Stomach smooth muscle (tissue), 2 donors: ENCODE data around the gene ROBO1.
"Not testable (repeated sequence)": the region's sequence is repeated elsewhere in the genome, so short reads cannot be mapped to it uniquely, and the experiment has no call there.

Source experiments
- H3K27ac ChIP-seq: one replicate; pipeline ENCODE4 v1.7.0; 2013; ENCODE audit warnings: mild to moderate bottlenecking, low read length, inconsistent platforms
- H3K27me3 ChIP-seq, 2 donors: one replicate each; pipeline ENCODE4 v1.7.0; 2013; ENCODE audit warnings: low read length in 2 of 2; ENCODE audit not compliant: insufficient read depth in 2 of 2, control insufficient read depth in 1 of 2
- H3K36me3 ChIP-seq, 2 donors: one replicate each; pipeline ENCODE4 v1.7.0; 2013; ENCODE audit warnings: low read length in 2 of 2; ENCODE audit not compliant: control insufficient read depth in 2 of 2, insufficient read depth in 2 of 2
- H3K4me1 ChIP-seq: one replicate; pipeline ENCODE4 v1.7.0; 2013; ENCODE audit warnings: low read length; ENCODE audit not compliant: control insufficient read depth, insufficient read depth
- H3K4me3 ChIP-seq, 2 donors: one replicate each; pipeline ENCODE4 v1.7.0; 2013; ENCODE audit warnings: low read length in 2 of 2
- H3K9ac ChIP-seq, 2 donors: one replicate each; pipeline ENCODE4 v1.7.0; 2013; ENCODE audit warnings: low read length in 2 of 2, mild to moderate bottlenecking in 1 of 2
- H3K9me3 ChIP-seq, 2 donors: one replicate each; pipeline ENCODE4 v1.7.0; 2013; ENCODE audit warnings: low read length in 2 of 2; ENCODE audit not compliant: control insufficient read depth in 2 of 2
- donor health status: healthy.
- donor health status: Pancreatic carcinoma.

The ROBO1 gene

GRCh38 chr3:79329154-79329553 is 438.6 kb downstream of the ROBO1 start:
- Histone ChIP-seq H3K36me3 (no peaks in the 10 kb centered on the region), H3K9ac (no peak overlapping the region)

DNA sequence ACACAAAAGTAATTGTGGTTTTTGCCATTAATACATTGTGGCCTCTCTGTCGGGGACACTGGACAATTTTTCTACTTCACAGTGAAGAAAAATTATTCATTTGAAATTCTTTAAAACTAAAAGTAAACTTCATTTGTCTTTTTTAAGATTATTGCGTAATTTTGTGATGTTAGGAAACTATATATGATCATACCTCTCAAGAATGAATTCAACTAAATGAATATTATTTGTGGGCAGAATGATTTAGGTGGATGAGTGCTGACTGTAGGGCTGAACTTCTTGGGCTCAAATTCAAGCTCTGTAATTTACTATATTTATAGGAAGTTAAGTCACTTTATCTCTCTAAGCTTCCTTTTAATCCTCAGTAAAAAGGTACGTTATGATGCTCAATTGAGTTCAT is 441.2 kb downstream of the ROBO1 start:
- Histone ChIP-seq H3K27me3 (no peaks in the 10 kb centered on the region), H3K4me3 (no peak overlapping the region), H3K9ac (no peak overlapping the region), H3K9me3 (no peaks in the 10 kb centered on the region), H3K36me3 (no peaks in the 10 kb centered on the region), H3K4me1 (no peaks in the 10 kb centered on the region), H3K27ac (no peak overlapping the region)

More at GRCh38 chr3:79329154-79329553, 438.6 kb downstream of the ROBO1 start:
- H3K9me3 ChIP-seq, result no peaks in the 10 kb centered on the region
- no peaks in the 10 kb centered on the region for H3K4me1 ChIP-seq
- H3K27me3 ChIP-seq, result no peaks in the 10 kb centered on the region
- no peak overlapping the region for H3K27ac ChIP-seq
- H3K4me3 ChIP-seq, result no peak overlapping the region

DNA sequence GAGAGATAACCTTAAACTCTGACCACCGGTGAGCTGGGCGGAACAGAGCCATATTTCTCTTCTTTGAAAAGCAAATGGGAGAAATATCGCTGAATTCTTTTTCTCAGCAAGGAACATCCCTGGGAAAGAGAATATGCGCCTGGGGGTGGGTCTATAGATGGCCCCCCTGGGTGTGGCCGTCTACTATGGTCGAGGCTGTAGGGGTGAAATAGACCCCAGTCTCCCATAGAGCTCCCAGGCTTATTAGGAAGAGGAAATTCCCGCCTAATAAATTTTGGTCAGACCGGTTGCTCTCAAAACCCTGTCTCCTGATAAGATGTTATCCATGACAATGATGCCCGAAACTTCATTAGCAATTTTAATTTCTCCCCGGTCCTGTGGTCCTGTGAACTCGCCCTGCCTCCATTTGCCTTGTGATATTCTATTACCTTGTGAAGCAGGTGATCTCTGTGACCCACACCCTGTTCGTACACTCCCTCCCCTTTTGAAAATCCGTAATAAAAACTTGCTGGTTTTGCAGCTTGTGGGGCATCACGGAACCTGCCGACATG is 441.9 kb downstream of the ROBO1 start:
- not testable (repeated sequence) for H3K27me3 ChIP-seq, H3K4me1 ChIP-seq, H3K36me3 ChIP-seq, H3K27ac ChIP-seq, H3K4me3 ChIP-seq, H3K9me3 ChIP-seq, H3K9ac ChIP-seq

- no peaks in the 10 kb centered on the region for H3K9me3 ChIP-seq
- H3K9ac ChIP-seq, result no peak overlapping the region
- H3K4me1 ChIP-seq, result no peaks in the 10 kb centered on the region
- no peaks in the 10 kb centered on the region for H3K27me3 ChIP-seq
- H3K36me3 ChIP-seq, result no peaks in the 10 kb centered on the region
- H3K4me3 ChIP-seq, result no peak overlapping the region
- H3K27ac ChIP-seq, result no peak overlapping the region
These were observed 450.0 kb downstream of the ROBO1 start for GRCh38 chr3:79317551-79318518.

- no peaks in the 10 kb centered on the region for H3K27me3 ChIP-seq
- H3K27ac ChIP-seq, result peak overlapping the region; percentile 37
- no peaks in the 10 kb centered on the region for H3K36me3 ChIP-seq
- no peak overlapping the region for H3K9ac ChIP-seq
- no peaks in the 10 kb centered on the region for H3K9me3 ChIP-seq
- H3K4me3 ChIP-seq, result no peak overlapping the region
- no peaks in the 10 kb centered on the region for H3K4me1 ChIP-seq
These were observed 452.8 kb downstream of the ROBO1 start for GRCh38 chr3:79314962-79315361.

DNA sequence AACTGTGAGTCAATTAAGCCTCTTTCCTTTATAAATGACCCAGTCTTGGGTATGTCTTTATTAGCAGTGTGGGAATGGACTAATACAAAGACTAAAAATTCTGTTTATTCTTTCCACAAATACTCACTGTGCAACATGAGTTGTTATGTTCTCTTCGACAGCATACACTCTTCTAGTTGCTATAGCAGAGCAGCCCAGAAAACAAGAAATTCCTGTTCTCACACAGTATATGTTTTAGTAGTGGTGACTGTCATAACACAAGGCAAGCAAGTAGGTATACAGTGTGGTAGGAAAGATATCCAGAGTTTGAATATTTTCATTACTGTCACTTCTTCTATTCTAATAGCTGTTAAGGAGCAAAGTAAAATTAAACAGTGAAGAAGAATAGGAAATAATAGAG is 453.3 kb downstream of the ROBO1 start:
- Histone ChIP-seq H3K27ac (peak overlapping the region; percentile 37), H3K9me3 (no peaks in the 10 kb centered on the region), H3K27me3 (no peaks in the 10 kb centered on the region), H3K36me3 (no peaks in the 10 kb centered on the region), H3K9ac (no peak overlapping the region), H3K4me1 (no peaks in the 10 kb centered on the region), H3K4me3 (no peak overlapping the region)

- Histone ChIP-seq H3K27me3 (no peaks in the 10 kb centered on the region), H3K9me3 (no peaks in the 10 kb centered on the region), H3K36me3 (no peaks in the 10 kb centered on the region), H3K4me3 (no peak overlapping the region), H3K9ac (no peak overlapping the region), H3K4me1 (no peaks in the 10 kb centered on the region), H3K27ac (no peak overlapping the region)
These were observed 457.8 kb downstream of the ROBO1 start for GRCh38 chr3:79310016-79310415.

- Histone ChIP-seq H3K9me3 (no peaks in the 10 kb centered on the region), H3K27ac (no peak overlapping the region), H3K4me3 (no peak overlapping the region), H3K27me3 (no peaks in the 10 kb centered on the region), H3K36me3 (no peaks in the 10 kb centered on the region), H3K4me1 (no peaks in the 10 kb centered on the region), H3K9ac (no peak overlapping the region)
These were observed 460.7 kb downstream of the ROBO1 start for GRCh38 chr3:79306934-79307570.

- H3K4me1 ChIP-seq, H3K9ac ChIP-seq, H3K4me3 ChIP-seq, H3K36me3 ChIP-seq, H3K27me3 ChIP-seq, H3K27ac ChIP-seq, H3K9me3 ChIP-seq: not testable (repeated sequence)
These were observed 467.7 kb downstream of the ROBO1 start for GRCh38 chr3:79299949-79300635.

- H3K9ac ChIP-seq, result no peak overlapping the region
- H3K4me1 ChIP-seq, result no peaks in the 10 kb centered on the region
- H3K4me3 ChIP-seq, result no peak overlapping the region
- no peaks in the 10 kb centered on the region for H3K9me3 ChIP-seq
- H3K27ac ChIP-seq, result no peak overlapping the region
- no peaks in the 10 kb centered on the region for H3K36me3 ChIP-seq
- H3K27me3 ChIP-seq, result no peaks in the 10 kb centered on the region
These were observed 470.4 kb downstream of the ROBO1 start for GRCh38 chr3:79297245-79297960.
